Measurements from ENCODE around the gene XRCC1. TPM values are rescaled to one million over a fixed set of nuclear protein-coding genes. Genes with fewer than 3 reads are reported as not detected.
"Not testable (repeated sequence)": the region's sequence is repeated elsewhere in the genome, so short reads cannot be mapped to it uniquely, and the experiment has no call there.

The XRCC1 gene
- total RNA-seq, 1 experiment from 2014 or later = 23.4 TPM

DNA sequence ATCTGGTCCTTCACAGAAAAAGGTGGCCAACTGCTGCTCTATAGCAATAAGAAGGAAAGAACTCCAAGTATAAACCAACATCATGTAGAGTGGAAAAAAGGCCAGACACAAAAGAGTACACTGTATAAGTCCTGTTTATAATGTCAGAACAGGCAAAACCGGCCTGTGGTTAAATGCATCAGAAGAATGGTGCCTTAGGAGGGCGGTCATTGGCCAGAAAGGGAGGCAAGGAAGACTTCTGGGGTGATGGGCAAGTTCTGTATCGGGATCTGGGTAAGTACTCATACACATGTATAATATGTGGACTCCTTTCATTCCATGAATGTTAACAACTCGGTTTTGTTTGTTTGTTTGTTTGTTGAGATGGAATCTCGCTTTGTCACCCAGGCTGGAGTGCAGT, 52.4 kb downstream of the XRCC1 start:
- intact Hi-C loops (cut with micrococcal nuclease) = no loop called here
- H3F3A ChIP-seq (ENCODE audit: low read length, unreplicated experiment) = no peaks in the 10 kb centered on the region
- no peak overlapping the region for H2AFZ ChIP-seq (ENCODE audit: low read length)
- no peak for ATAC-seq
- no peak overlapping the region for H3K4me2 ChIP-seq (ENCODE audit: low read length)
- H3K9me2 ChIP-seq (replicated peaks; ENCODE audit: low read length) = no peaks in the 10 kb centered on the region
- ChIA-PET CTCF (no interaction called here), POLR2A (ENCODE audit: unreplicated experiment) (no interaction called here)
- BruUV-seq (replicated peaks) = no TSS peak
- TF ChIP-seq EZH2 (IDR thresholded peaks at IDR 0.05; ENCODE audit: low read length, unreplicated experiment) (no peak), EZH2phosphoT487 (IDR thresholded peaks at IDR 0.05; ENCODE audit: borderline replicate concordance, low read length) (no peak)
- TF ChIP-seq, protein P1, sequence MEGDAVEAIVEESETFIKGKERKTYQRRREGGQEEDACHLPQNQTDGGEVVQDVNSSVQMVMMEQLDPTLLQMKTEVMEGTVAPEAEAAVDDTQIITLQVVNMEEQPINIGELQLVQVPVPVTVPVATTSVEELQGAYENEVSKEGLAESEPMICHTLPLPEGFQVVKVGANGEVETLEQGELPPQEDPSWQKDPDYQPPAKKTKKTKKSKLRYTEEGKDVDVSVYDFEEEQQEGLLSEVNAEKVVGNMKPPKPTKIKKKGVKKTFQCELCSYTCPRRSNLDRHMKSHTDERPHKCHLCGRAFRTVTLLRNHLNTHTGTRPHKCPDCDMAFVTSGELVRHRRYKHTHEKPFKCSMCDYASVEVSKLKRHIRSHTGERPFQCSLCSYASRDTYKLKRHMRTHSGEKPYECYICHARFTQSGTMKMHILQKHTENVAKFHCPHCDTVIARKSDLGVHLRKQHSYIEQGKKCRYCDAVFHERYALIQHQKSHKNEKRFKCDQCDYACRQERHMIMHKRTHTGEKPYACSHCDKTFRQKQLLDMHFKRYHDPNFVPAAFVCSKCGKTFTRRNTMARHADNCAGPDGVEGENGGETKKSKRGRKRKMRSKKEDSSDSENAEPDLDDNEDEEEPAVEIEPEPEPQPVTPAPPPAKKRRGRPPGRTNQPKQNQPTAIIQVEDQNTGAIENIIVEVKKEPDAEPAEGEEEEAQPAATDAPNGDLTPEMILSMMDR (conservative IDR thresholded peaks at IDR 0.05; ENCODE audit: low read depth, low read length) = no peak
- no peak for DNase-seq
- H3K4me3 ChIP-seq (ENCODE audit: low read length) = no peak overlapping the region
- H3K9ac ChIP-seq (ENCODE audit: low read length) = no peak overlapping the region
- H3K27me3 ChIP-seq (ENCODE audit: low read length) = no peaks in the 10 kb centered on the region
- peaks cover 29% of the 10 kb centered on the region for H3K79me2 ChIP-seq (ENCODE audit: low read length)
- H4K20me1 ChIP-seq (ENCODE audit: low read length) = no peaks in the 10 kb centered on the region
- H3K36me3 ChIP-seq (ENCODE audit: low read depth, low read length) = no peaks in the 10 kb centered on the region
- no peaks in the 10 kb centered on the region for H3K9me3 ChIP-seq (ENCODE audit: low read length)
- no peak overlapping the region for H3K27ac ChIP-seq (ENCODE audit: low read length)
- peaks cover 11% of the 10 kb centered on the region; the same call in 1 of the 2 replicates for H3K4me1 ChIP-seq (ENCODE audit: insufficient read depth, low read length)

DNA sequence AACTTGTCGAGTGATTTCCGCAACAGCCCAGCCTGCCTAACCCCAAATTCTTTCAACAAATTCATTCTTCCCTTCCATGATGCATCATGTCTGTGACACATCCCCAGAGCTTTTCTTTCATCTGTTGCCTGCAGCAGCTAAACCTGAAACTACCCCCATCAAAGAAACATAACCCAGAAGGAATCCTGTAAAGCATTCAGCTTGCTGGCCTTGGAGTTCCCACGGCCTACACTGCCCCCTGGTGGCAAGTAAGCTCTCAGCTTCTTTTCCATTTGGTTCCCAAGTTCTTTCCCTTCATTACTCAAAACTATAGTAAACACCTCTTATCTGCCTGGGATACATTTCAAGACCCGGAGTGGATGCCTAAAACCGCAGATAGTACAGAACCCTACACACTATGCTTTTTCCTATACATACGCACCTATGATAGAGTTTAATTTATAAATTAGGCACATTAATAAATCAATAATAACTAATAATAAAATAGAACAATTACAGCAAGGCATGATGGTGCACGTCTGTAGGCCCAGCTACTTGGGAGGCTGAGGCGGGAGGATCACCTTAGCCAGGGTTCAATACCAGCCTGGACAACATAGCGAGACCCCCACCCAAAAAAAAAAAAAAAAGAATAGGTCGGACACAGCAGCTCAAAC, 55.8 kb downstream of the XRCC1 start:
- Histone ChIP-seq H3K4me3 (ENCODE audit: low read length) (no peak overlapping the region), H3K9ac (ENCODE audit: low read length) (no peak overlapping the region), H3K27ac (ENCODE audit: low read length) (no peak overlapping the region), H4K20me1 (ENCODE audit: low read length) (no peaks in the 10 kb centered on the region), H3K4me2 (ENCODE audit: low read length) (no peak overlapping the region), H3K36me3 (ENCODE audit: low read depth, low read length) (no peaks in the 10 kb centered on the region), H3K9me3 (ENCODE audit: low read length) (no peaks in the 10 kb centered on the region), H3F3A (ENCODE audit: low read length, unreplicated experiment) (no peaks in the 10 kb centered on the region), H2AFZ (ENCODE audit: low read length) (no peak overlapping the region), H3K9me2 (replicated peaks; ENCODE audit: low read length) (no peaks in the 10 kb centered on the region), H3K79me2 (ENCODE audit: low read length) (peaks cover 5% of the 10 kb centered on the region; the same call in 1 of the 2 replicates), H3K4me1 (ENCODE audit: insufficient read depth, low read length) (peaks cover 4% of the 10 kb centered on the region; the same call in 1 of the 2 replicates), H3K27me3 (ENCODE audit: low read length) (no peaks in the 10 kb centered on the region)
- DNase-seq (peak; percentile 83), ATAC-seq (peak; percentile 68)
- intact Hi-C loops (cut with micrococcal nuclease) = loop anchor here (1.0 kb wide), 2 partner anchors 72 to 86 kb away; no protein-coding TSS in a partner anchor
- ChIA-PET CTCF (interaction anchor here (0.6 to 1.9 kb wide), 9 partner anchors 16 to 209 kb away, joined by 3 to 39 read pairs (median 7); partner anchors contain the start of gene PHLDB3), POLR2A (ENCODE audit: unreplicated experiment) (no interaction called here)
- TF ChIP-seq, protein P1 (conservative IDR thresholded peaks at IDR 0.05; ENCODE audit: low read depth, low read length) = peak; percentile 84
- no peak for TF ChIP-seq EZH2phosphoT487 (IDR thresholded peaks at IDR 0.05; ENCODE audit: borderline replicate concordance, low read length)
- TF ChIP-seq EZH2 (IDR thresholded peaks at IDR 0.05; ENCODE audit: low read length, unreplicated experiment) = no peak
- BruUV-seq (replicated peaks) = no TSS peak

DNA sequence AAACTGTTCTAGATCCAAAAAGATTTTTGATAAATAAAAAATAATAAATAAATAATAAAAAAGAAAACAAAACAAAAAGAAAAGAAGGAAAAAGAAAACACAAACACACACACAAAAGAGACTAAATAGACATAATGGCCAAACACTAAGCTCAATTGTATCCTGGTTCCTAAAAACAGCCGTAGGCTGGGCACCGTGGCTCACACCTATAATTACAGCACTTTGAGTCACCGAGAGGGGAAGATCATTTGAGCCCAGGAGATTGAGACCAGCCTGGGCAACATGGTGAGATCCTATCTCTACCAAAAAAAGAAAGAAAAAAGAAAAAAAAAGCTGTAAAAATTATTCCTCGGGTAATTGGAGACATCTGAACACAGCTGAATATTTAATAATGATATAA, 57.3 kb downstream of the XRCC1 start:
- Histone ChIP-seq H3K4me3 (ENCODE audit: low read length) (no peak overlapping the region), H3K4me2 (ENCODE audit: low read length) (no peak overlapping the region), H3F3A (ENCODE audit: low read length, unreplicated experiment) (no peaks in the 10 kb centered on the region), H2AFZ (ENCODE audit: low read length) (no peak overlapping the region), H3K9ac (ENCODE audit: low read length) (no peak overlapping the region), H3K9me2 (replicated peaks; ENCODE audit: low read length) (no peaks in the 10 kb centered on the region), H3K4me1 (ENCODE audit: insufficient read depth, low read length) (peaks cover 4% of the 10 kb centered on the region; the same call in 1 of the 2 replicates), H3K27ac (ENCODE audit: low read length) (no peak overlapping the region), H3K36me3 (ENCODE audit: low read depth, low read length) (no peaks in the 10 kb centered on the region), H3K9me3 (ENCODE audit: low read length) (no peaks in the 10 kb centered on the region), H3K27me3 (ENCODE audit: low read length) (no peaks in the 10 kb centered on the region), H4K20me1 (ENCODE audit: low read length) (no peaks in the 10 kb centered on the region), H3K79me2 (ENCODE audit: low read length) (no peaks in the 10 kb centered on the region)
- ATAC-seq = no peak
- intact Hi-C loops (cut with micrococcal nuclease) = no loop called here
- TF ChIP-seq, protein P1 (conservative IDR thresholded peaks at IDR 0.05; ENCODE audit: low read depth, low read length) = no peak
- no peak for TF ChIP-seq EZH2phosphoT487 (IDR thresholded peaks at IDR 0.05; ENCODE audit: borderline replicate concordance, low read length)
- no peak for TF ChIP-seq EZH2 (IDR thresholded peaks at IDR 0.05; ENCODE audit: low read length, unreplicated experiment)
- ChIA-PET POLR2A (ENCODE audit: unreplicated experiment) (interaction anchor here (0.7 kb wide), 1 partner anchor 24 kb away, joined by 3 read pairs; no protein-coding TSS in a partner anchor), CTCF (no interaction called here)
- no peak for DNase-seq
- BruUV-seq (replicated peaks) = no TSS peak

DNA sequence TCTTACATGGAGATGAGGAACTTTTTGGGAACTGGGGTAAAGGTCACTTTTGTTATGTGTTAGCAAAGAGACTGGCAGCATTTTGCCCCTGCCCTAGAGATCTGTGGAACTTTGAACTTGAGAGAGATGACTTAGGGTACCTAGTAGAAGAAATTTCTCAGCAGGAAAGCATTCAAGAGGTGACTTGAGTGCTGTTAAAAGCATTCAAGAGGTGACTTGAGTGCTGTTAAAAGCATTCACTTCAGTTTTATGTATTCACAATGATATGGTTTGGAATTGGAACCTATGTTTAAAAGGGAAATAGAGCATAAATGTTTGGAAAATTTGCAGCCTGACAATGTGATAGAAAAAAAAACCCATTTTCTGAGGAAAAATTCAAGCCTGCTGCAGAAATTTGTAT, 62.9 kb downstream of the XRCC1 start:
- H3K4me3 ChIP-seq (ENCODE audit: low read length); H2AFZ ChIP-seq (ENCODE audit: low read length); BruUV-seq (replicated peaks); intact Hi-C loops (cut with micrococcal nuclease); H3K4me1 ChIP-seq (ENCODE audit: insufficient read depth, low read length); CTCF ChIA-PET; H3K4me2 ChIP-seq (ENCODE audit: low read length); H3K9ac ChIP-seq (ENCODE audit: low read length); H3F3A ChIP-seq (ENCODE audit: low read length, unreplicated experiment); H3K9me3 ChIP-seq (ENCODE audit: low read length); H3K79me2 ChIP-seq (ENCODE audit: low read length); H3K27ac ChIP-seq (ENCODE audit: low read length); H3K9me2 ChIP-seq (replicated peaks; ENCODE audit: low read length); POLR2A ChIA-PET (ENCODE audit: unreplicated experiment); ATAC-seq; H3K36me3 ChIP-seq (ENCODE audit: low read depth, low read length); H3K27me3 ChIP-seq (ENCODE audit: low read length); H4K20me1 ChIP-seq (ENCODE audit: low read length); DNase-seq: not testable (repeated sequence)
